Heart left ventricle (tissue), 13 donors: Measurements from ENCODE around the gene TGFBR1.

Experiments used
- POLR2A ChIP-seq, 2 donors: fragments of 450-650 bp; IDR thresholded peaks; one replicate each; pipeline ENCODE4 v1.6.1; 2017; ENCODE audit warnings: antibody characterized with exemption in 2 of 2, mild to moderate bottlenecking in 2 of 2, moderate library complexity in 2 of 2
- TF ChIP-seq, protein P1 (sequence below), 12 donors: fragments of 200-600 bp; sonication (generic) in 4 of 12; IDR thresholded peaks; one replicate each; pipeline versions ENCODE4 v1.5.0 to v1.8.0; 2018 to 2022; ENCODE audit warnings: antibody characterized with exemption in 12 of 12, mild to moderate bottlenecking in 5 of 12
- donor health status: ischemic (EF 13 %, LVEDD 7.1; RV severe dilation, severe dysfunction).
- donor health status: DM: no; HTN: yes; CAD: no.
- donor health status: DM: no; HTN: no; CAD: no.
- donor health status: ischemic (EF 25% LVEDD 6.9; RV normal size, moderate dysfunction).
- donor health status: ischemic (EF 25% LVEDD 5.7; RV mildly dilated, moderate dysfunction).
- donor health status: ischemic (EF 35%, LVEDD 5.7; RV mildly dilated, moderate dysfunction).
- donor health status: nonischemic (EF 11% LVEDD 7.7; RV severe dilation, severe dysfunction).
- donor health status: DM: yes; HTN: yes; CAD: no.
- donor health status: PGD.
- donor health status: ischemic (EF 29% LVEDD 5.4; RV normal size, mild dysfunction).
- donor health status: nonischemic (EF 23%, LVEDD 6.1; RV moderate dilation, normal function).

DNA sequence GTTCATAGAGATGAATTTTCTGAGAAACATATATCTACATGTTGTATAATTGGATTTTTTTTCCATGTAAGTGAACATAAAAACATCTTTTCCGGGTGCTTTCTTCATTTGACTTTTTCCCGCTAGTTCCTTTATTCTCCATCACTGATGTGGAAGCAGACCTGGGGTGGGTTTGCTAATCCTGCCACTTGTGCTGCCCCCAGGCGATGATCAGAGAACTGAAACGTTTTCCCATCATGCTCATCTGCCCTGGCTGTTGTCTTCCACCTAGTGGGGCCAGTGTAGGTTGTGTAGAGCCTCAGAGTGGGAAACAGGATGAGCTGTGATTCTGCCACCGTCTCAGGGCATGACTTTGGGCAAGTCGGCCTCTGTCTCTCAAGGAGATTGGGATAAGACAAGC is 34.2 kb upstream of the TGFBR1 start:
- TF ChIP-seq POLR2A (IDR thresholded peaks at IDR 0.05), result no peak
- TF ChIP-seq, protein P1, sequence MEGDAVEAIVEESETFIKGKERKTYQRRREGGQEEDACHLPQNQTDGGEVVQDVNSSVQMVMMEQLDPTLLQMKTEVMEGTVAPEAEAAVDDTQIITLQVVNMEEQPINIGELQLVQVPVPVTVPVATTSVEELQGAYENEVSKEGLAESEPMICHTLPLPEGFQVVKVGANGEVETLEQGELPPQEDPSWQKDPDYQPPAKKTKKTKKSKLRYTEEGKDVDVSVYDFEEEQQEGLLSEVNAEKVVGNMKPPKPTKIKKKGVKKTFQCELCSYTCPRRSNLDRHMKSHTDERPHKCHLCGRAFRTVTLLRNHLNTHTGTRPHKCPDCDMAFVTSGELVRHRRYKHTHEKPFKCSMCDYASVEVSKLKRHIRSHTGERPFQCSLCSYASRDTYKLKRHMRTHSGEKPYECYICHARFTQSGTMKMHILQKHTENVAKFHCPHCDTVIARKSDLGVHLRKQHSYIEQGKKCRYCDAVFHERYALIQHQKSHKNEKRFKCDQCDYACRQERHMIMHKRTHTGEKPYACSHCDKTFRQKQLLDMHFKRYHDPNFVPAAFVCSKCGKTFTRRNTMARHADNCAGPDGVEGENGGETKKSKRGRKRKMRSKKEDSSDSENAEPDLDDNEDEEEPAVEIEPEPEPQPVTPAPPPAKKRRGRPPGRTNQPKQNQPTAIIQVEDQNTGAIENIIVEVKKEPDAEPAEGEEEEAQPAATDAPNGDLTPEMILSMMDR (IDR thresholded peaks at IDR 0.05), result no peak
